H1 (cell line): Measurements from ENCODE around the gene ATG4D. TPM values are rescaled to one million over a fixed set of nuclear protein-coding genes. Genes with fewer than 3 reads are reported as not detected.
A peak's percentile ranks its signal among the peaks of the same experiment; 100 is the strongest.

Experiments used
- CTCF ChIA-PET: fragments of 300-600 bp; sonication (Branson Sonifier 250); formaldehyde crosslinking; loops from one replicate; lab custom pipeline; 2021; ENCODE audit not compliant: partially characterized antibody; lab: Charles Lee
- POLR2A ChIA-PET: fragments of 300-600 bp; sonication (Branson Sonifier 250); formaldehyde crosslinking; loops from one replicate; lab custom pipeline; 2021; ENCODE audit warnings: inconsistent platforms; ENCODE audit not compliant: partially characterized antibody; lab: Charles Lee
- DNase-seq, 2 experiments: peaks; one replicate each; pipeline versions ENCODE4 v3.0.0 to v3.0.0-alpha.2; 2010 to 2022; ENCODE audit warnings: low spot score in 2 of 2, low read depth in 1 of 2, mixed read lengths in 1 of 2
- FAIRE-seq: peaks from 2 replicates; lab custom pipeline; 2011; peaks lifted over from hg19 to GRCh38; lab: Jason Lieb, UNC
- H2AFZ ChIP-seq: 2 replicates; pipeline ENCODE4 v1.8.1; 2012; ENCODE audit warnings: low read length, inconsistent platforms
- H2AK5ac ChIP-seq: 2 replicates; pipeline ENCODE4 v1.6.1; 2013; ENCODE audit warnings: low read depth, low read length
- H2BK120ac ChIP-seq: replicated peaks from 2 replicates; pipeline ENCODE3; 2013; ENCODE audit warnings: low read depth, low read length, inconsistent platforms
- H2BK12ac ChIP-seq: 2 replicates; pipeline ENCODE4 v1.6.1; 2013; ENCODE audit warnings: low read depth, low read length
- H2BK15ac ChIP-seq: 2 replicates; pipeline ENCODE4 v1.6.1; 2013; ENCODE audit warnings: low read length
- H2BK20ac ChIP-seq: 2 replicates; pipeline ENCODE4 v1.6.1; 2013; ENCODE audit warnings: low read length
- H2BK5ac ChIP-seq: 2 replicates; pipeline ENCODE4 v1.6.1; 2013; ENCODE audit warnings: low read depth, low read length
- H3K14ac ChIP-seq: 2 replicates; pipeline ENCODE4 v1.6.1; 2013; ENCODE audit warnings: inconsistent platforms; ENCODE audit not compliant: insufficient read length
- H3K18ac ChIP-seq: 2 replicates; pipeline ENCODE4 v1.6.1; 2013; ENCODE audit warnings: low read length; ENCODE audit errors: extremely low read depth
- H3K23ac ChIP-seq: 2 replicates; pipeline ENCODE4 v1.6.1; 2013; ENCODE audit warnings: inconsistent platforms; ENCODE audit not compliant: insufficient read length
- H3K23me2 ChIP-seq: 2 replicates; pipeline ENCODE4 v1.6.1; 2013; ENCODE audit warnings: low read depth, low read length
- H3K27ac ChIP-seq: 2 replicates; pipeline ENCODE4 v1.6.1; 2011; ENCODE audit warnings: low read depth, low read length, inconsistent platforms
- H3K27me3 ChIP-seq, 4 experiments: replicated peaks in 1 of 4; 1 replicate in 1 of 4; 2 replicates in 3 of 4; pipeline versions ENCODE4 v1.6.1 to v1.8.1; 2011 to 2013; ENCODE audit warnings: low read length in 3 of 4, mild to moderate bottlenecking in 3 of 4, inconsistent platforms in 2 of 4, mixed read lengths in 2 of 4, moderate library complexity in 1 of 4; ENCODE audit not compliant: control insufficient read depth in 3 of 4, insufficient read depth in 3 of 4; ENCODE audit errors: extremely low read depth in 1 of 4
- H3K36me3 ChIP-seq, 4 experiments: 2 replicates each; pipeline versions ENCODE4 v1.6.1 to v1.8.1; 2011 to 2013; ENCODE audit warnings: mild to moderate bottlenecking in 4 of 4, low read length in 3 of 4, moderate library complexity in 2 of 4, control low read depth in 1 of 4, inconsistent platforms in 1 of 4; ENCODE audit not compliant: insufficient read depth in 4 of 4, control insufficient read depth in 2 of 4
- H3K4ac ChIP-seq: replicated peaks from 2 replicates; pipeline ENCODE3; 2013; ENCODE audit warnings: low read length, low read depth, mixed read lengths, inconsistent platforms; ENCODE audit not compliant: insufficient read length
- H3K4me1 ChIP-seq, 4 experiments: replicated peaks in 1 of 4; 1 replicate in 1 of 4; 2 replicates in 3 of 4; pipeline versions ENCODE4 v1.6.1 to v1.8.1; 2011 to 2013; ENCODE audit warnings: low read length in 3 of 4, inconsistent platforms in 2 of 4, mixed read lengths in 1 of 4; ENCODE audit not compliant: insufficient read depth in 4 of 4, control insufficient read depth in 3 of 4
- H3K4me2 ChIP-seq, 2 experiments: 2 replicates each; pipeline versions ENCODE4 v1.6.1 to v1.8.1; 2011 to 2013; ENCODE audit warnings: low read depth in 2 of 2, low read length in 2 of 2, control low read depth in 1 of 2, inconsistent platforms in 1 of 2, mild to moderate bottlenecking in 1 of 2; ENCODE audit not compliant: insufficient read depth in 1 of 2
- H3K4me3 ChIP-seq, 4 experiments: fragments of 200-600, 300-600 bp in 1 of 4; sonication (generic), shearing (Covaris generic), sonication (Bioruptor Twin) in 1 of 4; 2 replicates each; pipeline versions ENCODE4 v1.5.1 to v1.8.1; 2011 to 2016; ENCODE audit warnings: low read length in 4 of 4, low read depth in 3 of 4, control low read depth in 2 of 4, inconsistent platforms in 2 of 4, mild to moderate bottlenecking in 2 of 4, mixed read lengths in 1 of 4, moderate library complexity in 1 of 4; ENCODE audit not compliant: insufficient read depth in 2 of 4; ENCODE audit errors: extremely low read depth in 1 of 4
- H3K56ac ChIP-seq: replicated peaks from 2 replicates; pipeline ENCODE3; 2013; ENCODE audit warnings: low read depth, mild to moderate bottlenecking, mixed read lengths, low read length, inconsistent platforms; ENCODE audit not compliant: insufficient read length
- H3K79me1 ChIP-seq: 2 replicates; pipeline ENCODE4 v1.6.1; 2013; ENCODE audit warnings: low read depth, low read length, control low read depth
- H3K79me2 ChIP-seq, 2 experiments: 2 replicates each; pipeline versions ENCODE4 v1.6.1 to v1.8.1; 2012 to 2013; ENCODE audit warnings: low read length in 2 of 2, mild to moderate bottlenecking in 2 of 2, inconsistent platforms in 1 of 2; ENCODE audit not compliant: insufficient read depth in 2 of 2, control insufficient read depth in 1 of 2
- H3K9ac ChIP-seq, 4 experiments: replicated peaks in 1 of 4; 1 replicate in 1 of 4; 2 replicates in 3 of 4; pipeline versions ENCODE4 v1.6.1 to v1.8.1; 2011 to 2013; ENCODE audit warnings: low read depth in 3 of 4, low read length in 3 of 4, control low read depth in 2 of 4, mild to moderate bottlenecking in 2 of 4, moderate library complexity in 2 of 4, inconsistent platforms in 1 of 4; ENCODE audit errors: extremely low read depth in 1 of 4
- H3K9me3 ChIP-seq, 2 experiments: 2 replicates each; pipeline versions ENCODE4 v1.6.1 to v1.8.1; 2012 to 2013; ENCODE audit warnings: mild to moderate bottlenecking in 2 of 2, moderate library complexity in 2 of 2, control low read depth in 1 of 2, inconsistent platforms in 1 of 2, low read depth in 1 of 2, low read length in 1 of 2, mixed read lengths in 1 of 2; ENCODE audit not compliant: insufficient read depth in 2 of 2
- H4K20me1 ChIP-seq, 2 experiments: replicated peaks in 1 of 2; 2 replicates each; pipeline versions ENCODE3 to v1.8.1; 2011 to 2013; ENCODE audit warnings: inconsistent platforms in 2 of 2, low read length in 2 of 2, mild to moderate bottlenecking in 1 of 2; ENCODE audit not compliant: insufficient read depth in 2 of 2, control insufficient read depth in 1 of 2
- H4K5ac ChIP-seq: 2 replicates; pipeline ENCODE4 v1.6.1; 2013; ENCODE audit warnings: low read length, low read depth, mixed read lengths, inconsistent platforms; ENCODE audit not compliant: insufficient read length
- H4K8ac ChIP-seq: 2 replicates; pipeline ENCODE4 v1.8.0; 2013; ENCODE audit warnings: mild to moderate bottlenecking, moderate library complexity, low read length, inconsistent platforms; ENCODE audit not compliant: insufficient read depth; ENCODE audit errors: extremely low read depth
- H4K91ac ChIP-seq: replicated peaks from 2 replicates; pipeline ENCODE3; 2013; ENCODE audit warnings: low read length, mixed read lengths, inconsistent platforms; ENCODE audit not compliant: insufficient read length
- BRCA1 ChIP-seq: IDR thresholded peaks from 2 replicates; pipeline ENCODE4 v1.6.1; 2012; ENCODE audit warnings: low read depth, low read length, improper control_type of control experiment
- PHF8 ChIP-seq: fragments of 200-600 bp; sonication (generic); conservative IDR thresholded peaks from 2 replicates; pipeline ENCODE4 v1.7.1; 2012; ENCODE audit warnings: low read depth, mild to moderate bottlenecking, inconsistent platforms, low read length, moderate library complexity
- RFX5 ChIP-seq: IDR thresholded peaks from 2 replicates; pipeline ENCODE4 v1.6.1; 2011; ENCODE audit warnings: low read depth, low read length, improper control_type of control experiment, borderline replicate concordance
- RNF2 ChIP-seq: fragments of 200-900, 300-1000 bp; sonication (generic); IDR thresholded peaks from 2 replicates; pipeline ENCODE4 v1.7.1; 2016; ENCODE audit warnings: borderline replicate concordance, low read depth, mild to moderate bottlenecking, antibody characterized with exemption, low read length; ENCODE audit not compliant: poor library complexity, severe bottlenecking; ENCODE audit errors: missing control alignments
- TAF7 ChIP-seq: optimal IDR thresholded peaks from 2 replicates; pipeline ENCODE3; 2011; ENCODE audit warnings: low read depth, mild to moderate bottlenecking, inconsistent platforms, low read length, moderate library complexity, borderline replicate concordance
- YY1 ChIP-seq: IDR thresholded peaks from 2 replicates; pipeline ENCODE4 v1.6.1; 2011; ENCODE audit warnings: low read depth, mild to moderate bottlenecking, low read length
- WGBS, 2 experiments: shearing (Covaris generic) in 1 of 2; methylation state at CpG; one replicate each; pipeline versions ENCODE4 v1.1.6 to v1.1.7; 2013 to 2015; ENCODE audit warnings: low lambda C conversion rate in 2 of 2, mixed read lengths in 2 of 2, inconsistent platforms in 1 of 2, low coverage in 1 of 2, missing lambda C conversion rate in 1 of 2; ENCODE audit not compliant: insufficient replicate concordance in 2 of 2, insufficient coverage in 1 of 2, insufficient read length in 1 of 2; ENCODE audit errors: extremely low coverage in 1 of 2, missing lambda C conversion rate in 1 of 2; 5-methylcytosine and 5-hydroxymethylcytosine counted together
- polyA plus RNA-seq, 7 experiments: library from polyadenylated mRNA; depleted of rRNA in 3 of 7; stranded (reverse) in 5 of 7; unstranded in 2 of 7; fragments of >200 nt in 5 of 7; fragments of 200-250 nt in 2 of 7; gene quantifications; 1 replicate in 5 of 7; 2 replicates in 1 of 7; 4 replicates in 1 of 7; pipeline versions ENCODE4 v1.2.1 to v1.2.3, GENCODE V29; 2011 to 2013; ENCODE audit warnings: missing spikeins in 2 of 7, mixed read lengths in 2 of 7
- total RNA-seq: library from RNA; stranded (reverse); fragmentation: NEBNext Ultra II Directional; extraction: Animal tissue kit (Norgen Biotek cat#: 25700); gene quantifications from 2 replicates; pipeline ENCODE4 v1.2.1, GENCODE V29; 2021
- TF ChIP-seq, protein P1 (sequence below), 3 experiments: IDR thresholded peaks; 1 replicate in 2 of 3; 2 replicates in 1 of 3; pipeline versions ENCODE4 v1.5.1 to v1.6.1; 2011; ENCODE audit warnings: low read length in 3 of 3, mild to moderate bottlenecking in 3 of 3, inconsistent platforms in 2 of 3, low read depth in 1 of 3, moderate library complexity in 1 of 3; ENCODE audit not compliant: insufficient read depth in 1 of 3; ENCODE audit errors: control extremely low read depth in 1 of 3
- TF ChIP-seq, protein P2 (sequence below): IDR thresholded peaks from 2 replicates; pipeline ENCODE4 v1.6.1; 2012; ENCODE audit warnings: inconsistent platforms

The ATG4D gene
- total and polyA plus RNA-seq, 2 of the 8 experiments (the other 6 are each of a cell fraction or from before 2014, with no cell fraction given): 39.6 to 43.7 TPM

DNA sequence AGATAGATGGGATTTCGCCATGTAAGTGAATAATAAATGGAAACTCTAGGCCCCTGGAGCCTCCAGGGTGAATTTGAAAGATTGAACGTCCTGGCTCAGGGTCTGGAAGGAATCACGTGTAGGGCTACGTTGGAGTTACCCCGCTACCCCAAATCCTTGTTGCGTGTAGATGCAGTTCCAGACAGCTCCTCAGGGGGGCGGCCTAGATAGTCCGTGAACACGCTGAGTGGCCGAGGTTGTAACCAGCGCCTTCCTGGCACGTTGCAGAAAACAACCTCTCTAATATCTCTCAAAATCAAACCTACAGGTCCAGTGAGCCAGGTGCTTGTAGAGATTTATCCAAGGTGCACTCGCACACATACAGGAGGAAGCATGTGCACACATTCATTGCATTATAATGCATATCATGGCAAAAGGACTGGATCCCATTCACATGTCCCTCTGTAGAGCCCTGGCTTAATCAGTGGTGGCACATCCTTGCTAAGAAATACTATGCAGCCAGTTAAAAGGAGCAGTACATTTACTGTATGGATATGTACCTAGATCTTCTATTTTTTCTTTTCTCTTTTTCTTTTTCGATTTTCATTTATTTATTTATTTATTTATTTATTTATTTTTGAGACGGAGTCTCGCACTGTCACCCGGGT, 38.0 kb upstream of the ATG4D start:
- H3K9ac ChIP-seq: no peak overlapping the region
- peaks cover 10% of the 10 kb centered on the region; the same call in 1 of the 2 replicates for H3K23me2 ChIP-seq
- H3K14ac ChIP-seq: no peak overlapping the region
- ChIA-PET CTCF (interaction anchor here (0.7 to 5.8 kb wide), 11 partner anchors 9 to 238 kb away, joined by 3 to 46 read pairs (median 3); partner anchors contain the start of gene S1PR5), POLR2A (interaction anchor here (0.6 kb wide), 1 partner anchor 17 kb away, joined by 3 read pairs; no protein-coding TSS in a partner anchor)
- H3K56ac ChIP-seq: no peak overlapping the region
- H3K4me2 ChIP-seq: no peak overlapping the region; a peak in 1 of 4 replicates
- DNase-seq (peak in 1 of 2 experiments; percentile 95), FAIRE-seq (peak; percentile 93)
- no peak overlapping the region for H2BK120ac ChIP-seq
- no peaks in the 10 kb centered on the region for H3K36me3 ChIP-seq
- no peak overlapping the region for H4K91ac ChIP-seq
- WGBS, 2 experiments: 23% methylated on average over 17 of the region's 17 CpGs; no CpG with 5 or more reads in 1 of the 2 experiments
- H2AK5ac ChIP-seq: no peak overlapping the region
- peaks cover 0 to 14% (median 10%) of the 10 kb centered on the region in 4 experiments; a peak in 5 of 7 replicates for H3K4me1 ChIP-seq
- H2BK12ac ChIP-seq: no peak overlapping the region
- no peak overlapping the region for H2AFZ ChIP-seq
- peaks cover 0 to 17% of the 10 kb centered on the region in 2 experiments; a peak in 2 of 4 replicates for H3K79me2 ChIP-seq
- no peaks in the 10 kb centered on the region for H3K27me3 ChIP-seq
- H3K27ac ChIP-seq: no peak overlapping the region
- H2BK15ac ChIP-seq: no peak overlapping the region
- peaks cover 0 to 2% of the 10 kb centered on the region in 2 experiments for H4K20me1 ChIP-seq
- no peak overlapping the region for H3K4me3 ChIP-seq
- H4K5ac ChIP-seq: no peak overlapping the region
- no peak overlapping the region for H3K23ac ChIP-seq
- H3K18ac ChIP-seq: no peak overlapping the region
- H3K79me1 ChIP-seq: peaks cover 3% of the 10 kb centered on the region; the same call in 1 of the 2 replicates
- H2BK5ac ChIP-seq: no peak overlapping the region
- no peak overlapping the region for H4K8ac ChIP-seq
- H2BK20ac ChIP-seq: no peak overlapping the region
- no peaks in the 10 kb centered on the region for H3K9me3 ChIP-seq
- H3K4ac ChIP-seq: no peak overlapping the region
- TF ChIP-seq PHF8 (no peak), YY1 (no peak), BRCA1 (no peak), RNF2 (no peak), TAF7 (no peak), RFX5 (no peak)
- TF ChIP-seq, protein P1, sequence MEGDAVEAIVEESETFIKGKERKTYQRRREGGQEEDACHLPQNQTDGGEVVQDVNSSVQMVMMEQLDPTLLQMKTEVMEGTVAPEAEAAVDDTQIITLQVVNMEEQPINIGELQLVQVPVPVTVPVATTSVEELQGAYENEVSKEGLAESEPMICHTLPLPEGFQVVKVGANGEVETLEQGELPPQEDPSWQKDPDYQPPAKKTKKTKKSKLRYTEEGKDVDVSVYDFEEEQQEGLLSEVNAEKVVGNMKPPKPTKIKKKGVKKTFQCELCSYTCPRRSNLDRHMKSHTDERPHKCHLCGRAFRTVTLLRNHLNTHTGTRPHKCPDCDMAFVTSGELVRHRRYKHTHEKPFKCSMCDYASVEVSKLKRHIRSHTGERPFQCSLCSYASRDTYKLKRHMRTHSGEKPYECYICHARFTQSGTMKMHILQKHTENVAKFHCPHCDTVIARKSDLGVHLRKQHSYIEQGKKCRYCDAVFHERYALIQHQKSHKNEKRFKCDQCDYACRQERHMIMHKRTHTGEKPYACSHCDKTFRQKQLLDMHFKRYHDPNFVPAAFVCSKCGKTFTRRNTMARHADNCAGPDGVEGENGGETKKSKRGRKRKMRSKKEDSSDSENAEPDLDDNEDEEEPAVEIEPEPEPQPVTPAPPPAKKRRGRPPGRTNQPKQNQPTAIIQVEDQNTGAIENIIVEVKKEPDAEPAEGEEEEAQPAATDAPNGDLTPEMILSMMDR (IDR thresholded peaks at IDR 0.05; ENCODE audit: control extremely low read depth in 1 of 3, insufficient read depth in 1 of 3, low read depth in 1 of 3, low read length in 3 of 3): peak; percentile 83 to 88 (median 86)
- TF ChIP-seq, protein P2, sequence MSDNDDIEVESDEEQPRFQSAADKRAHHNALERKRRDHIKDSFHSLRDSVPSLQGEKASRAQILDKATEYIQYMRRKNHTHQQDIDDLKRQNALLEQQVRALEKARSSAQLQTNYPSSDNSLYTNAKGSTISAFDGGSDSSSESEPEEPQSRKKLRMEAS: peak; percentile 79
